ENCODE measurements around the gene SWSAP1.

GRCh38 chr19:11342429-11342828 is 32.0 kb upstream of the SWSAP1 start:
- no peak for TF ChIP-seq YY1 (tag by site-specific recombination; IDR thresholded peaks at IDR 0.05)
- no peak for TF ChIP-seq CTCF (tag by site-specific recombination; IDR thresholded peaks at IDR 0.05)
- no peak for TF ChIP-seq HOXA7 (CRISPR knock-in tag; IDR thresholded peaks at IDR 0.05; ENCODE audit: borderline replicate concordance)
- no peak for TF ChIP-seq ZNF248 (tag by site-specific recombination; IDR thresholded peaks at IDR 0.05)
- no peak for TF ChIP-seq ZNF362 (tag by site-specific recombination; IDR thresholded peaks at IDR 0.05)
- no peak for TF ChIP-seq ZNF658 (tag by site-specific recombination; IDR thresholded peaks at IDR 0.05)
